ENCODE results near the gene TUBGCP6.

The TUBGCP6 gene

GRCh38 chr22:50196256-50196655 lies 48.6 kb downstream of the TUBGCP6 start:
- TF ChIP-seq CTCF (IDR thresholded peaks at IDR 0.05; ENCODE audit: control insufficient read depth, extremely low read depth, insufficient read depth) = no peak
- H3K4me3 ChIP-seq (ENCODE audit: low read depth, low read length) = no peak overlapping the region
- DNase-seq (ENCODE audit: low read depth) = no peak

GRCh38 chr22:50194037-50194805 lies 50.6 kb downstream of the TUBGCP6 start:
- no peak overlapping the region for H3K4me3 ChIP-seq (ENCODE audit: low read depth, low read length)
- no peak for DNase-seq (ENCODE audit: low read depth)
- TF ChIP-seq CTCF (IDR thresholded peaks at IDR 0.05; ENCODE audit: control insufficient read depth, extremely low read depth, insufficient read depth) = no peak

GRCh38 chr22:50193621-50194020 lies 51.2 kb downstream of the TUBGCP6 start:
- no peak for DNase-seq (ENCODE audit: low read depth)
- TF ChIP-seq CTCF (IDR thresholded peaks at IDR 0.05; ENCODE audit: control insufficient read depth, extremely low read depth, insufficient read depth) = no peak
- no peak overlapping the region for H3K4me3 ChIP-seq (ENCODE audit: low read depth, low read length)

GRCh38 chr22:50192436-50193204 lies 52.2 kb downstream of the TUBGCP6 start:
- H3K4me3 ChIP-seq (ENCODE audit: low read depth, low read length) = no peak overlapping the region
- no peak for DNase-seq (ENCODE audit: low read depth)
- no peak for TF ChIP-seq CTCF (IDR thresholded peaks at IDR 0.05; ENCODE audit: control insufficient read depth, extremely low read depth, insufficient read depth)

- TF ChIP-seq CTCF (IDR thresholded peaks at IDR 0.05; ENCODE audit: control insufficient read depth, extremely low read depth, insufficient read depth) = no peak
- no peak for DNase-seq (ENCODE audit: low read depth)
- H3K4me3 ChIP-seq (ENCODE audit: low read depth, low read length) = peak overlapping the region; percentile 58
Observed at GRCh38 chr22:50190941-50191741, 53.7 kb downstream of the TUBGCP6 start.

GRCh38 chr22:50190182-50190940 lies 54.5 kb downstream of the TUBGCP6 start:
- peak overlapping the region; percentile 58 for H3K4me3 ChIP-seq (ENCODE audit: low read depth, low read length)
- no peak for DNase-seq (ENCODE audit: low read depth)
- peak; percentile 38; the same call in 1 of the 2 replicates for TF ChIP-seq CTCF (IDR thresholded peaks at IDR 0.05; ENCODE audit: control insufficient read depth, extremely low read depth, insufficient read depth)
